ENCODE data around the gene SNX14. TPM values are rescaled to one million over a fixed set of nuclear protein-coding genes. Genes with fewer than 3 reads are reported as not detected.

Gene SNX14
- total and polyA plus RNA-seq, 2 of the 13 experiments (the other 11 are each of a cell fraction or from before 2014, with no cell fraction given): 83.5 to 112 TPM

GRCh38 chr6:85547719-85548118 lies 45.9 kb downstream of the SNX14 start:
- no TSS peak for BruUV-seq (replicated peaks)

More at GRCh38 chr6:85547719-85548118, 45.9 kb downstream of the SNX14 start:
- in situ Hi-C loops (cut with HindIII; ENCODE audit: extremely low pct_ligation_motif_present, low pct_unique_long_range_greater_than_20kb): no loop called here
- H3K9ac ChIP-seq (ENCODE audit: insufficient read depth, low read depth, low read length): no peak overlapping the region
- ChIA-PET CTCF (ENCODE audit: low intra/inter-chr PET ratio, low total read pairs) (no interaction called here), POLR2A (no interaction called here)
- TF ChIP-seq ZNF18 (CRISPR knock-in tag; IDR thresholded peaks at IDR 0.05; ENCODE audit: insufficient replicate concordance): no peak
- TF ChIP-seq ZBED4 (CRISPR knock-in tag; IDR thresholded peaks at IDR 0.05; ENCODE audit: borderline replicate concordance): no peak
- no peak for TF ChIP-seq TEAD2 (CRISPR knock-in tag; IDR thresholded peaks at IDR 0.05)
- no peak for TF ChIP-seq SRSF4 (IDR thresholded peaks at IDR 0.05; ENCODE audit: low read depth, low read length, poor library complexity, severe bottlenecking)
- no peak for TF ChIP-seq JARID2 (CRISPR knock-in tag; IDR thresholded peaks at IDR 0.05; ENCODE audit: insufficient replicate concordance)
- no peak for TF ChIP-seq MED13 (CRISPR knock-in tag; IDR thresholded peaks at IDR 0.05)
- TF ChIP-seq RARG (CRISPR knock-in tag; IDR thresholded peaks at IDR 0.05; ENCODE audit: low read depth): no peak
- TF ChIP-seq CCAR2 (optimal IDR thresholded peaks at IDR 0.05; ENCODE audit: low read depth, low read length): no peak
- TF ChIP-seq ZNF101 (CRISPR knock-in tag; IDR thresholded peaks at IDR 0.05; ENCODE audit: borderline replicate concordance, low read depth): no peak
- no peak for TF ChIP-seq HMGA1 (CRISPR knock-in tag; conservative IDR thresholded peaks at IDR 0.05)
- ATAC-seq (no peak), FAIRE-seq (no peak), DNase-seq (ENCODE audit: low spot score) (no peak)
- H3K4me1 ChIP-seq (ENCODE audit: insufficient read depth, low read length): no peaks in the 10 kb centered on the region
- H3K27ac ChIP-seq (ENCODE audit: extremely low read length, insufficient read depth, low read length): no peak overlapping the region
- no peaks in the 10 kb centered on the region for H4K20me1 ChIP-seq (ENCODE audit: insufficient read depth, low read length)
- peaks cover 2 to 20% of the 10 kb centered on the region in 2 experiments; a peak in 4 of 5 replicates for H3K36me3 ChIP-seq (replicated peaks in 1 of 2; ENCODE audit: control insufficient read depth in 1 of 2, insufficient read depth in 2 of 2, low read length in 2 of 2)
- H3K4me3 ChIP-seq (replicated peaks in 1 of 3; ENCODE audit: insufficient read depth in 1 of 3, low read depth in 2 of 3, low read length in 3 of 3): no peak overlapping the region
- no peaks in the 10 kb centered on the region for H3K27me3 ChIP-seq (ENCODE audit: control insufficient read depth in 1 of 2, insufficient read depth in 2 of 2, low read length in 2 of 2)
- no peaks in the 10 kb centered on the region for H3K79me2 ChIP-seq (ENCODE audit: insufficient read depth, low read length)
- no peaks in the 10 kb centered on the region for H3K9me3 ChIP-seq (ENCODE audit: low read length)
- H2AFZ ChIP-seq (ENCODE audit: low read length): no peak overlapping the region
- intact Hi-C loops (cut with micrococcal nuclease; ENCODE audit: unreplicated experiment): no loop called here
- no peak overlapping the region for H3K4me2 ChIP-seq (ENCODE audit: low read depth, low read length)

Measured in HepG2 (cell line).